Transverse colon (tissue), 4 donors: Measurements from ENCODE around the gene DOCK1. TPM values are rescaled to one million over a fixed set of nuclear protein-coding genes. Genes with fewer than 3 reads are reported as not detected.

ENCODE experiments used
- DNase-seq: peaks from one replicate; pipeline ENCODE4 v3.0.0-alpha.2; 2019
- H3K27ac ChIP-seq, 4 donors: fragments of 200-600 bp; sonication (generic); 2 replicates each; pipeline ENCODE4 v1.5.1; 2016 to 2018; ENCODE audit warnings: inconsistent platforms in 4 of 4
- H3K27me3 ChIP-seq: fragments of 200-600 bp; sonication (generic); 2 replicates; pipeline ENCODE4 v1.5.1; 2017; ENCODE audit warnings: inconsistent platforms
- H3K36me3 ChIP-seq, 4 donors: fragments of 200-600 bp; sonication (generic); 2 replicates each; pipeline ENCODE4 v1.5.1; 2017 to 2019; ENCODE audit warnings: inconsistent platforms in 4 of 4
- H3K4me1 ChIP-seq, 4 donors: fragments of 200-600 bp; sonication (generic); 2 replicates each; pipeline ENCODE4 v1.5.1; 2017 to 2020; ENCODE audit warnings: inconsistent platforms in 4 of 4
- H3K4me3 ChIP-seq, 4 donors: fragments of 200-600 bp; sonication (generic); 1 replicate in 1 of 4; 2 replicates in 3 of 4; pipeline versions ENCODE4 v1.5.1 to v1.6.1; 2017 to 2019; ENCODE audit warnings: inconsistent platforms in 4 of 4
- H3K9me3 ChIP-seq, 2 donors: fragments of 200-600 bp; sonication (generic); 2 replicates each; pipeline ENCODE4 v1.5.1; 2017 to 2019; ENCODE audit warnings: inconsistent platforms in 2 of 2
- EP300 ChIP-seq: sonication (generic); formaldehyde crosslinking; IDR thresholded peaks from one replicate; pipeline ENCODE4 v1.6.1; 2017; ENCODE audit warnings: antibody characterized with exemption, low read depth
- POLR2A ChIP-seq: fragments of 450-650 bp; IDR thresholded peaks from one replicate; pipeline ENCODE4 v1.6.1; 2016; ENCODE audit warnings: antibody characterized with exemption, mild to moderate bottlenecking, moderate library complexity
- POLR2AphosphoS5 ChIP-seq, 3 donors: sonication (generic); formaldehyde crosslinking; IDR thresholded peaks; one replicate each; pipeline ENCODE4 v1.6.1; 2016; ENCODE audit warnings: antibody characterized with exemption in 3 of 3
- WGBS, 2 donors: methylation state at CpG; one replicate each; pipeline ENCODE4 v1.1.5; 2018; ENCODE audit warnings: low coverage in 1 of 2; 5-methylcytosine and 5-hydroxymethylcytosine counted together
- in situ Hi-C, 4 donors: fragments of 200-750 bp; cut with MboI; loops; one replicate each; pipeline versions ENCODE4 v1.15.0 to v1.15.1; 2017; ENCODE audit warnings: low sequenced_read_pairs in 3 of 4, low pct_ligation_motif_present in 1 of 4, low pct_unique_long_range_greater_than_20kb in 1 of 4
- intact Hi-C: fragments of 100-400 bp; cut with DNase I; formaldehyde crosslinking; loops from one replicate; pipeline ENCODE4 v1.15.1; 2023; ENCODE audit warnings: low total_unique reads
- total RNA-seq, 4 donors: library from RNA; depleted of rRNA; stranded (reverse); fragments of >200 nt; gene quantifications; one replicate each; pipeline ENCODE4 v1.1.0, GENCODE V29; 2016
- TF ChIP-seq, protein P1 (sequence below), 5 experiments: fragments of 200-600 bp in 3 of 5; fragments of 450-650 bp in 2 of 5; sonication (generic) in 3 of 5; IDR thresholded peaks; 1 replicate in 2 of 5; 2 replicates in 3 of 5; pipeline ENCODE4 v1.5.1; 2016 to 2017; ENCODE audit warnings: antibody characterized with exemption in 5 of 5, inconsistent platforms in 3 of 5, mild to moderate bottlenecking in 2 of 5, moderate library complexity in 1 of 5

The DOCK1 gene
- total RNA-seq, 4 donors from 2014 or later = 75.1 to 200 (median 92.5) TPM

DNA sequence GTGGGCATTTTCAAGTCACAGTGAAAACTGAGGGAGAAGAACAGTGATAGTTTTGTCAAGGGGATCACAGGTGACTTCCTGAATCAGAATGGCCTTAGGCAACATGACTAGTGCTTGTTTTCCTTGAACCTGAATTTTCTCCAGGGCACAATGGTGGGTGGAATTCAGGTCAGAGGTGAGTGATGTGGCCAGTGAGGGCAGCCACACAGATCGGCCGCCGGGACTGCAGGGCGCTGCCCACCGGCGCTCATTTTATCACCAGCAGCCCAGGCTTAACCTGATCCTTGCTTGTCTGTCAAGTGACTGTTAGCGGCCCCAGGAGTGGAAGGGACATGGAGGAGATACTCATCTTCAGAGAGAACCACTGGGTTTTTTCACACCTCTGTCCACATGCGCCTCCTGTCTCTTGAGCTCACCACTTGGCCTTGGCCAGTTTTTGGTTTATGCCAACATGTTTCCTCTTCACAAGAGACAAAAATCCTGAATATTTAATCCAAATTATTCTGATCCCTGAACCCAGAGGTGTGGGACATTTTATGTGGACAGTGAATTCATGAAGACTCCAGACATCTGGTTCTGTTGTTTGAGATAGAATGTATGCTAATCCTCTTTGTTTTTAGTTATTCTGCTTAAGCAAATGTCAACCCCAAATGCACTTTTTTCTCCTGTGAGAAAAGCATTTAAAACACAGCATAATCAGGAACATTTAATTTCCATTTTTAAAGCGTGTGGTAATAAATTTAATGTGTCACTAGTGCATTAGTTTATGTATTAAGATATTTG, 108.7 kb downstream of the DOCK1 start:
- H3K27ac ChIP-seq = peak overlapping the region; percentile 78 to 88 (median 87)
- TF ChIP-seq, protein P1, sequence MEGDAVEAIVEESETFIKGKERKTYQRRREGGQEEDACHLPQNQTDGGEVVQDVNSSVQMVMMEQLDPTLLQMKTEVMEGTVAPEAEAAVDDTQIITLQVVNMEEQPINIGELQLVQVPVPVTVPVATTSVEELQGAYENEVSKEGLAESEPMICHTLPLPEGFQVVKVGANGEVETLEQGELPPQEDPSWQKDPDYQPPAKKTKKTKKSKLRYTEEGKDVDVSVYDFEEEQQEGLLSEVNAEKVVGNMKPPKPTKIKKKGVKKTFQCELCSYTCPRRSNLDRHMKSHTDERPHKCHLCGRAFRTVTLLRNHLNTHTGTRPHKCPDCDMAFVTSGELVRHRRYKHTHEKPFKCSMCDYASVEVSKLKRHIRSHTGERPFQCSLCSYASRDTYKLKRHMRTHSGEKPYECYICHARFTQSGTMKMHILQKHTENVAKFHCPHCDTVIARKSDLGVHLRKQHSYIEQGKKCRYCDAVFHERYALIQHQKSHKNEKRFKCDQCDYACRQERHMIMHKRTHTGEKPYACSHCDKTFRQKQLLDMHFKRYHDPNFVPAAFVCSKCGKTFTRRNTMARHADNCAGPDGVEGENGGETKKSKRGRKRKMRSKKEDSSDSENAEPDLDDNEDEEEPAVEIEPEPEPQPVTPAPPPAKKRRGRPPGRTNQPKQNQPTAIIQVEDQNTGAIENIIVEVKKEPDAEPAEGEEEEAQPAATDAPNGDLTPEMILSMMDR (IDR thresholded peaks at IDR 0.05) = no peak
- TF ChIP-seq POLR2A (no peak), POLR2AphosphoS5 (IDR thresholded peaks at IDR 0.05) (no peak), EP300 (no peak)
- DNase-seq = no peak
- H3K36me3 ChIP-seq = peaks cover 0 to 5% (median 0%) of the 10 kb centered on the region in 4 donors
- intact Hi-C loops (no loop called here), in situ Hi-C loops (no loop called here)
- 71 to 100% methylated on average over 1 to 9 of the region's 9 CpGs for WGBS, 2 donors
- no peaks in the 10 kb centered on the region for H3K27me3 ChIP-seq
- peaks cover 4 to 33% (median 19%) of the 10 kb centered on the region in 4 donors for H3K4me1 ChIP-seq
- no peaks in the 10 kb centered on the region for H3K9me3 ChIP-seq
- H3K4me3 ChIP-seq = no peak overlapping the region

DNA sequence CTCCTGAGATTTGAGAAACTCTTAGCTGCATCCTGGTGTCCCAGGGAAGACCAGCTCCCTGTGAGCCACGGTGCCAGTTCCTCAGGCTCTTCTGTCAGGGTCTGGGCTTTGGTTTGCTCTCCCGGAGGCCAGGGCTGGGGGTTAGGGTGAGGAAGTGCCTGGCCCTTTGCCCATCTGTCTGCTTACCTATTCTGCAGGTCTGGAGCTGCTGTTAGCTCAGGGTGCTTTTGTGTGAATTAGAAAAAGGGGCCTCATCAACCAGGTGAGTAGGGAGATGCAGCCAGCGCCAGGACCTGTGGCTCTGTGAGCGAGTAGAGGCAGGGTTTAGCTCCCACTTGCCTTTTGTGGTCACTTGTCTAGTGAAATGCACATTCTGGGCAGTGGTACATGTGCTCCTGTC, 109.4 kb downstream of the DOCK1 start:
- 75% methylated on average over 4 of the region's 4 CpGs; no CpG with 5 or more reads in 1 of the 2 donors for WGBS, 2 donors

DNA sequence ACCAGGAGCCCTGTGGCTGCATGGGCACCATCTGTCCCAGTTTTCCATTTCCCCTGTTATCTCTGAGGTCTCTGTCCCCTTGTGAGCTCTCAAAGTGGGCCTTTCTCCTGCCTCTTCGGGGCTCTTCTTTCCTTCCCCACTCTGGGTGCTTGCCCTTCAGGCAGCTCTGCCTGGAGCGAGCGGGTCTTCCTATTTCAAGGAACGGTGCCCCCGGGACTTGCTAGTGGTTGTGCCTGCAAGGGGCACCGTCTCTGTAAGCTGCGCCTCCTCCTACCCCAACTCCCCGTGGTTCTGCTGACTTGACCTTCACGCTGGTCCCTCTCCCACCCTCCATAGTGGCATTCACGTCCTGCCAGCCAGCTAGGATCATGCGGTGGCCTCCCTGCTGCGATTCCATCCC, 110.1 kb downstream of the DOCK1 start:
- WGBS, 2 donors = 94% methylated on average over 12 of the region's 12 CpGs; no CpG with 5 or more reads in 1 of the 2 donors
- Histone ChIP-seq H3K4me1 (peaks cover 4 to 27% (median 15%) of the 10 kb centered on the region in 4 donors), H3K27ac (no peak overlapping the region), H3K4me3 (no peak overlapping the region), H3K9me3 (no peaks in the 10 kb centered on the region), H3K36me3 (no peaks in the 10 kb centered on the region), H3K27me3 (no peaks in the 10 kb centered on the region)
- intact Hi-C loops = no loop called here
- in situ Hi-C loops = no loop called here
- no peak for DNase-seq
- TF ChIP-seq POLR2AphosphoS5 (IDR thresholded peaks at IDR 0.05) = no peak
- TF ChIP-seq EP300 = no peak
- TF ChIP-seq POLR2A = no peak
- TF ChIP-seq, protein P1 (IDR thresholded peaks at IDR 0.05) = no peak

More for the DNA sequence above, 109.4 kb downstream of the DOCK1 start:
- DNase-seq = no peak
- H3K9me3 ChIP-seq = no peaks in the 10 kb centered on the region
- peak overlapping the region in 1 of 4 donors; percentile 88 for H3K27ac ChIP-seq
- H3K4me1 ChIP-seq = peaks cover 4 to 27% (median 15%) of the 10 kb centered on the region in 4 donors
- TF ChIP-seq POLR2AphosphoS5 (IDR thresholded peaks at IDR 0.05) (no peak), EP300 (no peak), POLR2A (no peak)
- TF ChIP-seq, protein P1 (IDR thresholded peaks at IDR 0.05) = no peak
- no peak overlapping the region for H3K4me3 ChIP-seq
- H3K36me3 ChIP-seq = no peaks in the 10 kb centered on the region
- no peaks in the 10 kb centered on the region for H3K27me3 ChIP-seq
- intact Hi-C loops = no loop called here
- in situ Hi-C loops = no loop called here

DNA sequence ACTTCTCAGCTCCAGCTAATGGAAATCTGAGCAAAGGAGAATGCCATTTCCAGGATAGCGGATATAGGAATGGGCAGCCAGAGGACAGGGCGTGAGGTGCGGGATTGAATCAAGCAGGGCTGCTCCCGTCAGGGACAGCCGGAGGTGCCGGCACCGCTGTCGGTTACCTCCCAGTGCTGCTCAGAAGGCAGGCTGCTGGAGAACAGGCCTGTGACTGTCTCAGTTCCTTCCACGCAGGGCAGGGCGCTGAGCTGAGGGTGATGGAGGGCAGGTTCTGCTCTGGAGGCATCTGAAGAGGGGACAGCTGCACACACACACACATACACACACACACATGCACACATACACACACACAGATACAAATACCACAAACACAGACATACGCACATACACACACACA, 111.1 kb downstream of the DOCK1 start:
- Histone ChIP-seq H3K36me3 (no peaks in the 10 kb centered on the region), H3K4me3 (no peak overlapping the region), H3K4me1 (peaks cover 4 to 27% (median 15%) of the 10 kb centered on the region in 4 donors), H3K27ac (no peak overlapping the region), H3K27me3 (no peaks in the 10 kb centered on the region), H3K9me3 (no peaks in the 10 kb centered on the region)
- in situ Hi-C loops (no loop called here), intact Hi-C loops (no loop called here)
- WGBS, 2 donors = 89 to 100% methylated on average over 1 to 11 of the region's 11 CpGs
- TF ChIP-seq, protein P1 (IDR thresholded peaks at IDR 0.05) = no peak
- TF ChIP-seq POLR2AphosphoS5 (IDR thresholded peaks at IDR 0.05) = no peak
- TF ChIP-seq POLR2A = no peak
- no peak for TF ChIP-seq EP300
- DNase-seq = no peak
